ENCODE data around the gene KRTAP5-7. TPM values are rescaled to one million over a fixed set of nuclear protein-coding genes. Genes with fewer than 3 reads are reported as not detected.

The KRTAP5-7 gene
- total RNA-seq, 1 experiment from 2014 or later, result not detected

- Histone ChIP-seq H3K9me3 (ENCODE audit: control insufficient read depth in 1 of 2, insufficient read depth in 1 of 2, low read depth in 1 of 2, low read length in 2 of 2) (no peaks in the 10 kb centered on the region), H2AFZ (ENCODE audit: low read depth, low read length, poor library complexity, severe bottlenecking) (no peak overlapping the region), H3K4me2 (ENCODE audit: low read length) (no peak overlapping the region), H3K27ac (ENCODE audit: low read depth, low read length) (no peak overlapping the region), H3K79me2 (ENCODE audit: insufficient read depth, low read length) (no peaks in the 10 kb centered on the region), H4K20me1 (ENCODE audit: insufficient read depth) (no peaks in the 10 kb centered on the region), H3K27me3 (ENCODE audit: insufficient read depth, low read length) (no peaks in the 10 kb centered on the region), H3K36me3 (ENCODE audit: control insufficient read depth in 1 of 2, insufficient read depth in 2 of 2, low read length in 2 of 2) (no peaks in the 10 kb centered on the region), H3K9ac (ENCODE audit: low read length) (no peak overlapping the region), H3K4me1 (ENCODE audit: control insufficient read depth in 1 of 2, insufficient read depth in 2 of 2, low read length in 2 of 2) (no peaks in the 10 kb centered on the region), H3K9me2 (ENCODE audit: insufficient read depth) (no peaks in the 10 kb centered on the region), H3K4me3 (replicated peaks in 1 of 2; ENCODE audit: low read depth in 1 of 2, low read length in 2 of 2) (no peak overlapping the region)
- TF ChIP-seq ZFX (IDR thresholded peaks at IDR 0.05), result no peak
- no peak for TF ChIP-seq CEBPB (IDR thresholded peaks at IDR 0.05; ENCODE audit: low read depth)
- TF ChIP-seq POLR2AphosphoS5 (IDR thresholded peaks at IDR 0.05; ENCODE audit: low read depth, low read length), result no peak
- TF ChIP-seq REST (IDR thresholded peaks at IDR 0.05; ENCODE audit: low read depth), result no peak
- TF ChIP-seq CTCF (IDR thresholded peaks at IDR 0.05 in 2 of 3, conservative IDR thresholded peaks at IDR 0.05 in 1 of 3; ENCODE audit: borderline replicate concordance in 1 of 3, insufficient read depth in 1 of 3, low read depth in 2 of 3, low read length in 2 of 3), result no peak
- no peak for TF ChIP-seq POLR2A (IDR thresholded peaks at IDR 0.05; ENCODE audit: borderline replicate concordance, extremely low read depth, insufficient read depth, insufficient read length)
- TF ChIP-seq SRF (IDR thresholded peaks at IDR 0.05; ENCODE audit: low read depth), result no peak
- TF ChIP-seq EZH2phosphoT487 (IDR thresholded peaks at IDR 0.05; ENCODE audit: borderline replicate concordance), result no peak
- no peak for TF ChIP-seq RAD21 (IDR thresholded peaks at IDR 0.05; ENCODE audit: low read depth)
- TF ChIP-seq SIN3A (IDR thresholded peaks at IDR 0.05; ENCODE audit: low read depth), result no peak
- no peak for TF ChIP-seq SP1 (IDR thresholded peaks at IDR 0.05; ENCODE audit: low read depth)
- no peak for TF ChIP-seq EGR1 (IDR thresholded peaks at IDR 0.05; ENCODE audit: low read depth)
- no peak for TF ChIP-seq YY1 (IDR thresholded peaks at IDR 0.05; ENCODE audit: extremely low read depth, insufficient replicate concordance, low read depth, low read length)
- no peak for TF ChIP-seq EZH2 (IDR thresholded peaks at IDR 0.05)
- TF ChIP-seq ELF1 (IDR thresholded peaks at IDR 0.05; ENCODE audit: borderline replicate concordance, low read depth), result no peak
- no peak for TF ChIP-seq MAX (IDR thresholded peaks at IDR 0.05)
- RAD21 ChIA-PET (ENCODE audit: low non-redundant PET in 1 of 2, low total read pairs in 2 of 2, uncharacterized antibody in 2 of 2, unreplicated experiment in 2 of 2), result no interaction called here
- ATAC-seq (no peak), DNase-seq (ENCODE audit: low read depth, low spot score) (no peak)
- POLR2A ChIA-PET, result no interaction called here
- no TSS peak for BruUV-seq (replicated peaks)
- CTCF ChIA-PET, result no interaction called here
- intact Hi-C loops (cut with micrococcal nuclease), result no loop called here
These were observed 8.8 kb downstream of the KRTAP5-7 start for GRCh38 chr11:71535825-71536224.
